HG02943 (cell line): ENCODE results near the gene SCGB1D1.

ENCODE experiments used
- ATAC-seq: cut with Tn5 transposase; IDR thresholded peaks from one replicate; pipeline ENCODE4 v1.9.1; 2021; ENCODE audit warnings: mild to moderate bottlenecking, low read depth, moderate library complexity; ENCODE audit not compliant: unreplicated experiment

The SCGB1D1 gene

DNA sequence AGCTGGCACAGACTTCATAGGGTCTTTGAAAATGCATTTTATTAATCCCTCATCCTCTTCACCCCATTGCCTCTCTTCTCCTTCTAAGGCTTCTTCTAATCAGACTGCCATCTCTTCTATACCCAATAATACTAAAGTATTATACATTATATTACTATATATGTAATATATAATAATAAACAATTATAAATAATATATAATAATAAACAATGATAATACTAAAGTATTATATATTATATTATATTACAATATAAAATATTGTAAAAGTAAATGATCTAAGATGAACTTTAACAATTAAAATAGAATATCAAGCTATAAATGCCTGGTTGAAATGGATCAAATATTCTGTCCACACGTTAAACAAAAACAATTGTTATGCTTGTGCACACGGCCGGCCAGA is 31.5 kb downstream of the SCGB1D1 start:
- ATAC-seq: no peak

DNA sequence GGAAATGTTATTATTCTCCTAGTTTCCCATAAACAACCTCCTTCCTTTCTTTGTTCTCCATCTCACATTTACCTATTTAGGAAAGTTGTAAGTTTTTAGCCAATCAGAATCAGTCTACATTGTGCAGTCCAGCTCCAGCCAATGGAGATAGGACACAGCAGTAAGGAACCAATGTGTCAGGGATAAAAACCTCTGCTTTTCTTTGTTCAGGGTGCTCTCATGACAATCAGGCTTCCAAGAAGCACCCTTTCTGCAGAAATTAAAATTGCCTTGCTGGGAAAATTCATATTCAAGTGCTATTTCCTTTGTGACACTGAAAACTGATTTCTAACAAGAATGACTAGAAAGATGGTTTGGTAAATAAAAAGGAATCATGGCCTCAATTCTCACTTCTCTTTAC is 33.1 kb downstream of the SCGB1D1 start:
- ATAC-seq: no peak

DNA sequence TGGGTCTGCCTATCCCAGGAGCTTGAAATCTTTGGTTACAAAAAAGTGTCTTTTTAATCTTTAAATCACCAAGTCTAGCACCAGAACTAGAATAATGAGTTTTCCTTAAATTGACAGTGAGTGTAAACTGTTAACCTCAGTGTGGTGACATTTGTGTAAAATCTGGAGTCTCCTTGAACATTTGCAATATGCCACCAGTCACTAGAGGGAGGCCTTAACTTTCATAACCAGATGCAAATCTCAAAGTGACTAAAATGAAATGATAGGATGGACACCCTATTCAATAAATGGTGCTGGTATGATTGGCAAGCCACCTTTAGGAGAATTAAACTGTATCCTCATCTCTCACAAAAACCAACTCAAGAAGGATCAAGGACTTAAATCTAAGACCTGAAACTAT is 43.7 kb downstream of the SCGB1D1 start:
- ATAC-seq: no peak

DNA sequence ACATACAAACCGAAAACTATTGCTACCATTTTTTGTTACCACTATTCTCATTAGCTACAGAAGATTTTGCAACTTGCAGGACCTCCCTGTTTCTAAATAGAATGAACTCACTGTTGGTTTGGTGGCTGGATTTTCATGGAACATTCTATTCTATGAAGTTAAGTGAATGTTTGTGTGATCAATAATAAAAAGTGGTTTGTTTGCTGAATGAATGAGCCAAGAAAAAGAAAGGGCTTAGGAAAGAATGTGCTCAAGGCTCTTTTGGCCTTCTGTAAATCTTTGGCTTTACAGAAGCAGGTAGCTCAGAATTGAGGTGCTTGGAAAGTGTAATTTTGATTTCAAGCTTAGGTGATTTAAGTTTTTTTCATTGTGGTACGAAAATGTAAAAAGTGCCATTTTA is 46.2 kb downstream of the SCGB1D1 start:
- no peak for ATAC-seq

DNA sequence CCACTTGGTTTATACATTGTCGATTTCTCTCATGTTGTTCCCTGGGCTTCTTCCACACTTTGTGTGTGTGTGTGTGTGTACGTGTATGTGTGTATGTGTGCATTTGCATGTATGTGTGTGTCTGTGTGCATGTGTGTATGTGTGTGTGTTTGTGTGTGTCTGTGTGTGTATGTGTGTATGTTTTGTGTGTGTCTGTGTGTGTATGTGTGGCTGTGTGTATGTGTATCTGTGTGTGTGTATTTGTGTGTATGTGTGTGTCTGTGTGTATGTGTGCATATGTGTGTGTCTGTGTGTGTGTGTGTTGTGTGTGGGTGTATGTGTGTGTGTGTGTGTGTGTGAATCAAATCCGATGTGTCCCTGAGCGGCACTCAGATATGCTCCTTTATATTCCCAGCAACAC is 47.5 kb downstream of the SCGB1D1 start:
- no peak for ATAC-seq

DNA sequence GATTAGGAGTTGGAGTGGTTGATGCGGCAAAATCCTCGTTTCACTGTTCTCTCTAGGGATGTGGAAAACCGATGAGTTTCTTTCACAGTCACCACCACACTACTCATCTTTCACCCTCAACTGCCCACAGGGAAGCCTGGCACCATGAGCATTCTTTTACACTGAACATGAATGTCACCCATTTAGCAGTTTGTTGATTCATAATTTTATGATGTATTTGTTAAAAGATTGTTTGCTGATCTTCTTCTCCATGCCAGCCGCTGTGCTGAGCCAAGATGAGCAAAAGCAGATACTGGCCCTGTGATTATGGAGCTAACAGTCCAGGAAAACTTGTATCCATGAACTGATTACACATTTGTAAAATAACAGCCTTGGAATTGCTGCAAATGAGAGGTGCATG is 48.1 kb downstream of the SCGB1D1 start:
- no peak for ATAC-seq

DNA sequence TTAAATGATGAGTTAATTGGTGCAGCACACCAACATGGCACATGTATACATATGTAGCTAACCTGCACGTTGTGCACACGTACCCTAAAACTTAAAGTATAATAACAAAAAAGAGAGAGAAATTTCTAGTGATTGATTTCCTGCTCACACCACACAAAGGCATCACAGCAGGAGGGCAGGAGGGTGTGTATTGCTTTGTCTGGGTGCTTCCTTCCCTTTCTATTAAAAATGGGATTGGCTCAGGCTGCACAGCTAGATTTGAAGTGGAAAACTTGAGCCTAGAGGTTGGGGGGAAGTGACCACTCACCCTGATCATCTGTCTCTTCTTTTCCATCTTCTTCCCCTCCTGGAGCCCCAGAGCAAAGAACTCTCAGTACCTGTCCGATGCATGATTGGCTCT is 51.1 kb downstream of the SCGB1D1 start:
- no peak for ATAC-seq

DNA sequence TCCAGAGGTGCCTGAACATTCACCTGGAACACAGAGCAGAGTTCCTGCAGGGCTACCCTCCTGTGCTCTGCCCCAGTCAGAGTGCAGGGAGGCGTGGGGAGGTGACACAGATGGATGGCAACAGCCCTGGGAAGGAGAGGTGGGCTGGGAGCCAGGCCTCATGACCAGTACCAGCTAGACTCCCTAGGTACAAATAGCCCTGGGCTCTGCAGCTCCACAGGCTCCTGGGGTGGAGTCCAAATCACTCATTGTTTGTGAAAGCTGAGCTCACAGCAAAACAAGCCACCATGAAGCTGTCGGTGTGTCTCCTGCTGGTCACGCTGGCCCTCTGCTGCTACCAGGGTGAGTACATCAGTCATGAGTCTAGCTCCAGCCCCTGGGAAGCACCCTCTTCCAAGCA is 52.0 kb downstream of the SCGB1D1 start, which contains the start of gene SCGB1D2:
Gene SCGB1D2, plus strand, starts transcription at position 219 of the 400 bp plus-strand sequence. Its CDS starts 69 bp downstream, at position 288.
- ATAC-seq: no peak
